Sigmoid colon (tissue), 7 donors: ENCODE results near the gene EEF1AKMT2. TPM values are rescaled to one million over a fixed set of nuclear protein-coding genes. Genes with fewer than 3 reads are reported as not detected.

Experiments
- DNase-seq: peaks from one replicate; pipeline ENCODE4 v3.0.0-alpha.2; 2019
- H3K27ac ChIP-seq, 4 donors: fragments of 200-600 bp; sonication (generic); one replicate each; pipeline ENCODE4 v1.5.1; 2016 to 2019; ENCODE audit warnings: mild to moderate bottlenecking in 1 of 4
- H3K27me3 ChIP-seq, 3 donors: fragments of 200-600 bp; sonication (generic); one replicate each; pipeline ENCODE4 v1.5.1; 2019; ENCODE audit warnings: mild to moderate bottlenecking in 1 of 3
- H3K36me3 ChIP-seq, 4 donors: fragments of 200-600 bp; sonication (generic); one replicate each; pipeline ENCODE4 v1.5.1; 2016 to 2019
- H3K4me1 ChIP-seq, 4 donors: fragments of 200-600 bp; sonication (generic); one replicate each; pipeline ENCODE4 v1.5.1; 2017 to 2019
- H3K4me3 ChIP-seq, 4 donors: fragments of 200-600 bp; sonication (generic); one replicate each; pipeline ENCODE4 v1.5.1; 2017 to 2019; ENCODE audit warnings: mild to moderate bottlenecking in 2 of 4, moderate library complexity in 1 of 4
- H3K9me3 ChIP-seq, 4 donors: fragments of 200-600 bp in 3 of 4; sonication (generic) in 3 of 4; one replicate each; pipeline versions ENCODE4 v1.5.1 to v1.6.1; 2013 to 2019
- EP300 ChIP-seq, 4 donors: sonication (generic); formaldehyde crosslinking; IDR thresholded peaks; one replicate each; pipeline ENCODE4 v1.6.1; 2017; ENCODE audit warnings: antibody characterized with exemption in 4 of 4
- POLR2A ChIP-seq, 2 donors: fragments of 450-650 bp; IDR thresholded peaks; one replicate each; pipeline ENCODE4 v1.6.1; 2016; ENCODE audit warnings: antibody characterized with exemption in 2 of 2, mild to moderate bottlenecking in 2 of 2, moderate library complexity in 2 of 2
- POLR2AphosphoS5 ChIP-seq, 4 donors: sonication (generic); formaldehyde crosslinking; IDR thresholded peaks; one replicate each; pipeline ENCODE4 v1.6.1; 2017; ENCODE audit warnings: antibody characterized with exemption in 4 of 4
- WGBS, 2 donors: extraction: QIAGEN DNeasy Blood & Tissue Kit; methylation state at CpG; one replicate each; pipeline ENCODE4 v1.1.7; 2013; 5-methylcytosine and 5-hydroxymethylcytosine counted together
- intact Hi-C: fragments of 100-400 bp; cut with DNase I; formaldehyde crosslinking; loops from one replicate; pipeline ENCODE4 v1.15.1; 2023
- polyA plus RNA-seq, 3 donors: library from polyadenylated mRNA; stranded (reverse); fragments of 200-250 nt; gene quantifications; one replicate each; pipeline ENCODE4 v1.2.3, GENCODE V29; 2013
- total RNA-seq, 4 donors: library from RNA; depleted of rRNA; stranded (reverse); fragments of >200 nt; gene quantifications; one replicate each; pipeline ENCODE4 v1.1.0, GENCODE V29; 2016
- TF ChIP-seq, protein P1 (sequence below), 4 experiments: fragments of 450-650 bp in 3 of 4; fragments of 200-600 bp in 1 of 4; IDR thresholded peaks; one replicate each; pipeline ENCODE4 v1.5.1; 2016 to 2019; ENCODE audit warnings: antibody characterized with exemption in 4 of 4, mild to moderate bottlenecking in 3 of 4, moderate library complexity in 2 of 4
- donor health status: healthy with polysubstance abuse.
- donor health status: Bipolar disorder and iron deficiency.
- donor health status: healthy.

EEF1AKMT2 gene
- total and polyA plus RNA-seq, 7 donors = 10.0 to 19.7 (median 15.6) TPM

DNA sequence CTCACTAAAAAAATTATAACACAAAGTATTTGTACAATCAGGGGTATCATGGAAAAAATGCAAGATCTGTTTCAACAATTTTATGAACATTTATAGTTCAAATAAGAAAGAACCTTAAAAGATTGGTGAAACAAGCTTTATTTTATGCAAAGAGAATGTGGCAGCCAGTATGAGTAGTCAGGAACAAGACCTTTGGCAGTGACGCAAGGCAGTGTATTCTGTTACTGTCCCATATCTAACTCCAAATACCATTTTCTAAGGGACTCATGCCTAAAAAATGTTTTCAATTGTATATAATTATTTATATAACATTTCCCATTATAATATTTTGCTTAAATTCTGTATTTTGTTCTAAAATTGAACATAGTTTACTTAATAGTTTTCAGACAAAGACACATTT is 28.4 kb downstream of the EEF1AKMT2 start:
- no peak overlapping the region for H3K27ac ChIP-seq
- no peaks in the 10 kb centered on the region for H3K4me1 ChIP-seq
- H3K36me3 ChIP-seq = peaks cover 3 to 59% (median 13%) of the 10 kb centered on the region in 4 donors
- H3K4me3 ChIP-seq = no peak overlapping the region
- 92 to 100% methylated on average over 1 of the region's 1 CpG for WGBS, 2 donors
- TF ChIP-seq POLR2AphosphoS5 (IDR thresholded peaks at IDR 0.05) (no peak), EP300 (IDR thresholded peaks at IDR 0.05) (no peak), POLR2A (IDR thresholded peaks at IDR 0.05) (no peak)
- TF ChIP-seq, protein P1, sequence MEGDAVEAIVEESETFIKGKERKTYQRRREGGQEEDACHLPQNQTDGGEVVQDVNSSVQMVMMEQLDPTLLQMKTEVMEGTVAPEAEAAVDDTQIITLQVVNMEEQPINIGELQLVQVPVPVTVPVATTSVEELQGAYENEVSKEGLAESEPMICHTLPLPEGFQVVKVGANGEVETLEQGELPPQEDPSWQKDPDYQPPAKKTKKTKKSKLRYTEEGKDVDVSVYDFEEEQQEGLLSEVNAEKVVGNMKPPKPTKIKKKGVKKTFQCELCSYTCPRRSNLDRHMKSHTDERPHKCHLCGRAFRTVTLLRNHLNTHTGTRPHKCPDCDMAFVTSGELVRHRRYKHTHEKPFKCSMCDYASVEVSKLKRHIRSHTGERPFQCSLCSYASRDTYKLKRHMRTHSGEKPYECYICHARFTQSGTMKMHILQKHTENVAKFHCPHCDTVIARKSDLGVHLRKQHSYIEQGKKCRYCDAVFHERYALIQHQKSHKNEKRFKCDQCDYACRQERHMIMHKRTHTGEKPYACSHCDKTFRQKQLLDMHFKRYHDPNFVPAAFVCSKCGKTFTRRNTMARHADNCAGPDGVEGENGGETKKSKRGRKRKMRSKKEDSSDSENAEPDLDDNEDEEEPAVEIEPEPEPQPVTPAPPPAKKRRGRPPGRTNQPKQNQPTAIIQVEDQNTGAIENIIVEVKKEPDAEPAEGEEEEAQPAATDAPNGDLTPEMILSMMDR (IDR thresholded peaks at IDR 0.05) = no peak
- intact Hi-C loops = no loop called here
- H3K27me3 ChIP-seq = no peaks in the 10 kb centered on the region
- H3K9me3 ChIP-seq = no peaks in the 10 kb centered on the region
- DNase-seq = no peak

DNA sequence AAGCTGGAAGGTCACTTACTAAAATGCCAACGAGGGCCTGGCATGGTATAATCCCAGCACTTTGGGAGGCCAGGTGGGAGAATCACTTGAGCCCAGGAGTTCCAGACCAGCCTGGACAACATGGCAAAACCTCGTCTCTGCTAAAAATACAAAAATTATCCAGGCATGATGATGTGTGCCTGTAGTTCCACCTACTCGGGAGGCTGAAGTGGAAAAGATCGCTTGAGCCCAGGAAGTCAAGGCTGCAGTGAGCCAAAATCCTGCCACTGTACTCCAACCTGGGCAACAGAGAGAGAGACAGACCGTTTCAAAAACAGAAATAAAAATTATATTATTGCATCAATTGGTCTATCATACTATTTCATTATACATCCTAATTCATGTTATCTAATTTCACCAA is 29.4 kb downstream of the EEF1AKMT2 start:
- no peaks in the 10 kb centered on the region for H3K27me3 ChIP-seq
- no peak for DNase-seq
- H3K36me3 ChIP-seq = peaks cover 3 to 64% (median 15%) of the 10 kb centered on the region in 4 donors
- H3K4me3 ChIP-seq = no peak overlapping the region
- 93 to 94% methylated on average over 5 of the region's 5 CpGs for WGBS, 2 donors
- H3K4me1 ChIP-seq = no peaks in the 10 kb centered on the region
- intact Hi-C loops = no loop called here
- H3K27ac ChIP-seq = no peak overlapping the region
- TF ChIP-seq POLR2A (IDR thresholded peaks at IDR 0.05) = no peak
- no peak for TF ChIP-seq EP300 (IDR thresholded peaks at IDR 0.05)
- TF ChIP-seq, protein P1 (IDR thresholded peaks at IDR 0.05) = no peak
- TF ChIP-seq POLR2AphosphoS5 (IDR thresholded peaks at IDR 0.05) = no peak
- H3K9me3 ChIP-seq = no peaks in the 10 kb centered on the region

DNA sequence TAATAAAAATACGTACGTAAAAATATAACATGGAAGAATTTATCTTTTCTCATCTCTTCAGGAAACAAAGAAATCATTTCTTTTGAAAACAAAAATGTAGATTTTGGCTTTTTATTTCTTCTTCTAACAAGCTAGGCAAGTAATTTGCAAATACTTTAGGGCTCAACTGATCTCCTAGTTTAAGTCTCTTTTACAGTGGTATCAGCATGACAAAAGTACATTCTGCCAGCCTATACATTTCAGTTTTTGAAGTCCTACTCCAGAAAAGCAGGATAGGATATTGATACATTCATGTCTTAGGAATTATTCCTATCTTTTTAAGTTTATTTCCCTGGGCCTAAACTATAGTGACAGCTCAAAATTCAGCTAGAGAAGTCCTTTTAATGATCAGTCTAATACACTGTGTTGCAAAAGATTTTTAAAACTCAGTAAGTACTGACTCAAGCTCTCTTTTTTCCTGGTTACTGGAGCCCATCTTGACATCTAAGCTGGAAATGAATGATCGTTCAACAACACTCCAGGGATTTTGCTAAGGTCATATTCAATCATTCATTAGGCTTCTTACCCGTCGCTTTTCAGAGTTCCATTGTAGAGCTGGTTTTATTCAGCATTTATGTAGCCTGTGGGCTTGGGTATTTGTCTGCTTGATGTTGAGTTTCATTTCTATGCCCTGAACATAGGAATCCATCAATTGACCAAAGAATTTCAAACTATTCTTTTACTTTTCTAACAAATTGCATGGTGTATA is 35.4 kb downstream of the EEF1AKMT2 start:
- intact Hi-C loops = no loop called here
- WGBS, 2 donors = 80 to 88% methylated on average over 5 of the region's 5 CpGs

DNA sequence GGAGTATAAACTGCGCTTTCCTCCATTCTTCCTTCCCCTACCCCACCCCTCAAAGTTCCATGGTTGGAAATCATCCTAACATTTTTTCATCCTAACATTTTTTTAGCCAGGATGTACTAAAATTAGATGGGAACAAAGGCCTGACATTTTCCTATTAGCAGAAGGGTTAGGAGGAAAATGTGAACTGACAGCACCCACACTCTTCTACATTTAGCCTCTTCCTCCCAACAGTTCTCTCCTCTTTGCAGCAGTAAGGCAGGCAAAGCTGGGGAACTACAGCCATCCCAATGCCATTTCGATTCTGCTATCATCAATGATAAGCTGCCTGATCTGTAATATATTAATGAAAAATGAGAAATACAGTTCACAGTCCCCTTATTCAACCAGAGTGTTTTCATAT is 36.1 kb downstream of the EEF1AKMT2 start:
- H3K27me3 ChIP-seq = no peaks in the 10 kb centered on the region
- no peak overlapping the region for H3K4me3 ChIP-seq
- WGBS, 2 donors = 90 to 93% methylated on average over 2 of the region's 2 CpGs
- intact Hi-C loops = no loop called here
- H3K36me3 ChIP-seq = peaks cover 0 to 46% (median 7%) of the 10 kb centered on the region in 4 donors
- H3K4me1 ChIP-seq = no peaks in the 10 kb centered on the region
- H3K27ac ChIP-seq = no peak overlapping the region
- TF ChIP-seq POLR2AphosphoS5 (IDR thresholded peaks at IDR 0.05) (no peak), POLR2A (IDR thresholded peaks at IDR 0.05) (no peak)
- H3K9me3 ChIP-seq = no peaks in the 10 kb centered on the region
- no peak for DNase-seq

More for the DNA sequence above, 35.4 kb downstream of the EEF1AKMT2 start:
- Histone ChIP-seq H3K4me1 (no peaks in the 10 kb centered on the region), H3K36me3 (peaks cover 0 to 52% (median 7%) of the 10 kb centered on the region in 4 donors), H3K27ac (no peak overlapping the region), H3K9me3 (no peaks in the 10 kb centered on the region), H3K27me3 (no peaks in the 10 kb centered on the region), H3K4me3 (no peak overlapping the region)
- DNase-seq = no peak
- TF ChIP-seq EP300 (IDR thresholded peaks at IDR 0.05) = no peak
- TF ChIP-seq, protein P1 (IDR thresholded peaks at IDR 0.05) = no peak
- TF ChIP-seq POLR2A (IDR thresholded peaks at IDR 0.05) = no peak
- no peak for TF ChIP-seq POLR2AphosphoS5 (IDR thresholded peaks at IDR 0.05)

DNA sequence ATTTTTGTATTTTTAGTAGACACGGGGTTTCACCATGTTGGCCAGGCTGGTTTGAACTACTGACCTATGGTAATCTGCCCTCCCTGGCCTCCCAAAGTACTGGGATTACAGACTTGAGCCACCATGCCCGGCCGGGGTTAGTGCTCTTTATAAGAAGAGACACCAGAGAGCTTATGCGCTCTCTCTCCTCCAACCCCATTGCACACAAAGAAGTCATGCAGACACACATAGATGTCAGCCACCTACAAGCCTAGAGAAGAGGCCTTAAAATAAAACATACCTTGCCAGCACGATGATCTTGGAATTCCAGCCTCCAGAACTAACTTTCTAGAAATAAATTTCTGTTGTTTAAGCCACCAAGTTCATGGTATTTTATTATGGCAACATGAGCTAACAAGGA is 37.5 kb downstream of the EEF1AKMT2 start:
- Histone ChIP-seq H3K36me3 (peaks cover 0 to 34% (median 3%) of the 10 kb centered on the region in 4 donors), H3K9me3 (no peaks in the 10 kb centered on the region), H3K4me1 (no peaks in the 10 kb centered on the region), H3K4me3 (no peak overlapping the region), H3K27me3 (no peaks in the 10 kb centered on the region), H3K27ac (no peak overlapping the region)
- TF ChIP-seq POLR2AphosphoS5 (IDR thresholded peaks at IDR 0.05) = no peak
- TF ChIP-seq EP300 (IDR thresholded peaks at IDR 0.05) = no peak
- TF ChIP-seq POLR2A (IDR thresholded peaks at IDR 0.05) = no peak
- TF ChIP-seq, protein P1 (IDR thresholded peaks at IDR 0.05) = no peak
- 95 to 97% methylated on average over 5 of the region's 5 CpGs for WGBS, 2 donors
- no peak for DNase-seq
- intact Hi-C loops = no loop called here
